ENCODE results near the gene CCBE1.

DNA sequence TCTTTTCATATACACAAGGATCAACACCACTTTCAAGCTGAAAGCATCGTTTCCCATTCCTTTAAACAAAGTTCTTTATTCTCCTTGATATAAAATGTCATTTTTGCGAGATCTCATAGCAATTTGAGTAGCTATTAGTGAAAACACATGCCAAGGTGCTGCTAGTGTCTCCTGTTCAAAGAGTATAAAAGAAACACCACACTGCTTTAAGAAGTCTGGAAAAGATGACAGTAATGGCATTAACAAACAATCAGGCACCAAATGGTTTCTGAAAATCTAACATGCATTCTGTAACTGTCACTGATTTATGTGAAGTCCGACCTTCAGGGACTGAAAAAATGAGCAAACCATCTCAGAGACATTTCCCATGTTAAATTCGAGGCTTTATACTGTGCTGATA, 2.4 kb downstream of the CCBE1 start:
- TF ChIP-seq, protein P1, sequence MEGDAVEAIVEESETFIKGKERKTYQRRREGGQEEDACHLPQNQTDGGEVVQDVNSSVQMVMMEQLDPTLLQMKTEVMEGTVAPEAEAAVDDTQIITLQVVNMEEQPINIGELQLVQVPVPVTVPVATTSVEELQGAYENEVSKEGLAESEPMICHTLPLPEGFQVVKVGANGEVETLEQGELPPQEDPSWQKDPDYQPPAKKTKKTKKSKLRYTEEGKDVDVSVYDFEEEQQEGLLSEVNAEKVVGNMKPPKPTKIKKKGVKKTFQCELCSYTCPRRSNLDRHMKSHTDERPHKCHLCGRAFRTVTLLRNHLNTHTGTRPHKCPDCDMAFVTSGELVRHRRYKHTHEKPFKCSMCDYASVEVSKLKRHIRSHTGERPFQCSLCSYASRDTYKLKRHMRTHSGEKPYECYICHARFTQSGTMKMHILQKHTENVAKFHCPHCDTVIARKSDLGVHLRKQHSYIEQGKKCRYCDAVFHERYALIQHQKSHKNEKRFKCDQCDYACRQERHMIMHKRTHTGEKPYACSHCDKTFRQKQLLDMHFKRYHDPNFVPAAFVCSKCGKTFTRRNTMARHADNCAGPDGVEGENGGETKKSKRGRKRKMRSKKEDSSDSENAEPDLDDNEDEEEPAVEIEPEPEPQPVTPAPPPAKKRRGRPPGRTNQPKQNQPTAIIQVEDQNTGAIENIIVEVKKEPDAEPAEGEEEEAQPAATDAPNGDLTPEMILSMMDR (IDR thresholded peaks at IDR 0.05): no peak
- TF ChIP-seq EZH2 (IDR thresholded peaks at IDR 0.05): no peak
- no peak for TF ChIP-seq EZH2phosphoT487 (IDR thresholded peaks at IDR 0.05)

Measured in neural progenitor cell (in vitro differentiated cells).